Fibroblast of skin of right quadriceps (primary cell): ENCODE results near the gene SIK1.

Source experiments
- DNase-seq: peaks from one replicate; pipeline ENCODE4 v3.0.0-alpha.2; 2013

Gene SIK1

GRCh38 chr21:43365611-43366426 is 61.1 kb downstream of the SIK1 start:
- DNase-seq: no peak

- no peak for DNase-seq
Observed at GRCh38 chr21:43364851-43365424, 62.0 kb downstream of the SIK1 start.
